Measurements from ENCODE around the gene RPS24. TPM values are rescaled to one million over a fixed set of nuclear protein-coding genes. Genes with fewer than 3 reads are reported as not detected.

RPS24 gene
- total and polyA plus RNA-seq, 9 of the 15 experiments (the other 6 are each of a cell fraction or from before 2014, with no cell fraction given): 1,947 to 7,307 (median 5,944) TPM

GRCh38 chr10:78071857-78072179 is 38.2 kb downstream of the RPS24 start:
- FAIRE-seq: no peak

More at GRCh38 chr10:78071857-78072179, 38.2 kb downstream of the RPS24 start:
- Histone ChIP-seq H3K79me2 (ENCODE audit: control insufficient read depth, insufficient read depth, low read length) (no peaks in the 10 kb centered on the region), H3K4me3 (no peak overlapping the region), H4K20me1 (replicated peaks; ENCODE audit: control insufficient read depth, insufficient read depth, low read length) (peaks cover 3% of the 10 kb centered on the region; the same call in 1 of the 2 replicates), H3K4me1 (replicated peaks in 1 of 2; ENCODE audit: control insufficient read depth in 2 of 2, insufficient read depth in 2 of 2, low read length in 2 of 2) (peaks cover 0 to 3% of the 10 kb centered on the region in 2 experiments; a peak in 1 of 5 replicates), H3K9me3 (replicated peaks; ENCODE audit: control insufficient read depth, insufficient read depth, low read depth, low read length) (no peaks in the 10 kb centered on the region), H3K9me1 (ENCODE audit: control insufficient read depth, insufficient read depth, low read length) (no peaks in the 10 kb centered on the region), H3K9ac (ENCODE audit: insufficient read depth in 1 of 2, low read depth in 2 of 2, low read length in 2 of 2) (no peak overlapping the region), H3K27ac (ENCODE audit: extremely low read depth, low read depth, low read length) (no peak overlapping the region), H2AFZ (ENCODE audit: low read depth, low read length) (no peak overlapping the region), H3K27me3 (ENCODE audit: control insufficient read depth in 2 of 2, insufficient read depth in 2 of 2, low read length in 2 of 2) (peaks cover 3 to 37% of the 10 kb centered on the region in 2 experiments; a peak in 4 of 5 replicates), H3K4me2 (ENCODE audit: insufficient read depth, low read length) (no peak overlapping the region), H3K36me3 (ENCODE audit: control insufficient read depth, insufficient read depth, low read length) (no peaks in the 10 kb centered on the region)
- ChIA-PET POLR2A (interaction anchor here (0.6 to 0.7 kb wide), 2 partner anchors 11 to 146 kb away, joined by 3 read pairs; no protein-coding TSS in a partner anchor), CTCF (ENCODE audit: low intra/inter-chr PET ratio) (no interaction called here)
- TF ChIP-seq ARID4B (CRISPR knock-in tag; IDR thresholded peaks at IDR 0.05): no peak
- peak; percentile 67 for TF ChIP-seq ZFP36 (IDR thresholded peaks at IDR 0.05; ENCODE audit: low read depth, low read length, partially characterized antibody)
- TF ChIP-seq CBFB (CRISPR knock-in tag; IDR thresholded peaks at IDR 0.05): 0 out of 2 replicates have a peak, but pooled peaks have one; percentile 23
- no peak for TF ChIP-seq TAL1 (IDR thresholded peaks at IDR 0.05)
- BruUV-seq (replicated peaks): no TSS peak
- intact Hi-C loops (cut with micrococcal nuclease) (no loop called here), in situ Hi-C loops (cut with MboI) (no loop called here)
- DNase-seq (ENCODE audit: extremely low read depth in 1 of 4, low spot score in 3 of 4) (no peak), ATAC-seq (peak; percentile 37)
- WGBS (ENCODE audit: insufficient coverage, low coverage, missing lambda C conversion rate): 11% methylated on average over 4 of the region's 4 CpGs

Data from K562 (cell line).